ENCODE measurements around the gene KIF19. TPM values are rescaled to one million over a fixed set of nuclear protein-coding genes. Genes with fewer than 3 reads are reported as not detected.

The KIF19 gene
- total RNA-seq, 1 donor from 2014 or later: 0.50 TPM

Other genes with a start within 250 kb of the KIF19 start
- gene RPL38, start 122.5 kb upstream of the KIF19 start, total RNA-seq: 1,109 and 1,152 TPM in 2 replicates
- 24.5 and 26.8 TPM in 2 replicates for gene TTYH2, start 112.7 kb upstream of the KIF19 start, total RNA-seq
- gene DNAI2, start 52.0 kb upstream of the KIF19 start, total RNA-seq: 0.36 and 0.50 TPM in 2 replicates
- not detected in 2 replicates for gene BTBD17, start 35.6 kb downstream of the KIF19 start, total RNA-seq
- not detected in 2 replicates for gene GPR142, start 41.3 kb downstream of the KIF19 start, total RNA-seq
- 0.43 TPM in 1 of 2 replicates, not detected in the other for gene GPRC5C, start 105.9 kb downstream of the KIF19 start, total RNA-seq
- gene CD300A, start 140.4 kb downstream of the KIF19 start, total RNA-seq: 32.8 and 36.5 TPM in 2 replicates
- not detected in 2 replicates for gene CD300LB, start 205.2 kb downstream of the KIF19 start, total RNA-seq
- 0.52 and 0.86 TPM in 2 replicates for gene CD300C, start 219.9 kb downstream of the KIF19 start, total RNA-seq
- not detected in 2 replicates for gene CD300H, start 241.3 kb downstream of the KIF19 start, total RNA-seq